ENCODE data around the gene FBXL16.

GRCh38 chr16:667113-667779 is 38.4 kb downstream of the FBXL16 start:
- no peak for TF ChIP-seq CTCF (IDR thresholded peaks at IDR 0.05)
- TF ChIP-seq POLR2A (IDR thresholded peaks at IDR 0.05): no peak

Measured in esophagus squamous epithelium (tissue), 4 donors.